ENCODE measurements around the gene CNTNAP2. TPM values are rescaled to one million over a fixed set of nuclear protein-coding genes. Genes with fewer than 3 reads are reported as not detected.

CNTNAP2 gene
- total and polyA plus RNA-seq, 2 donors from 2014 or later: 0.06 to 0.13 TPM

- no peaks in the 10 kb centered on the region for H3K36me3 ChIP-seq (ENCODE audit: control insufficient read depth in 2 of 3, insufficient read depth in 3 of 3, low read length in 3 of 3)
- FAIRE-seq: no peak
- intact Hi-C loops (cut with DNase I): no loop called here
Observed at GRCh38 chr7:147305827-147306226, 1189.2 kb downstream of the CNTNAP2 start.

GRCh38 chr7:147308539-147308938, 1191.9 kb downstream of the CNTNAP2 start:
- Histone ChIP-seq H3K27me3 (ENCODE audit: control insufficient read depth, insufficient read depth, low read length) (no peaks in the 10 kb centered on the region), H3K9me3 (ENCODE audit: control insufficient read depth in 2 of 3, insufficient read depth in 1 of 3, low read length in 3 of 3) (no peaks in the 10 kb centered on the region), H3K4me3 (ENCODE audit: low read length in 3 of 3) (no peak overlapping the region), H3K36me3 (ENCODE audit: control insufficient read depth in 2 of 3, insufficient read depth in 3 of 3, low read length in 3 of 3) (no peaks in the 10 kb centered on the region), H3K27ac (ENCODE audit: low read depth in 2 of 2, low read length in 2 of 2) (no peak overlapping the region), H3K9ac (ENCODE audit: low read length in 3 of 3) (no peak overlapping the region), H3K4me1 (ENCODE audit: control insufficient read depth in 2 of 3, insufficient read depth in 2 of 3, low read depth in 1 of 3, low read length in 3 of 3) (no peaks in the 10 kb centered on the region)
- FAIRE-seq (no peak), DNase-seq (peak in 1 of 5 donors; percentile 43)
- intact Hi-C loops (cut with DNase I): no loop called here
- no peak for TF ChIP-seq CTCF (IDR thresholded peaks at IDR 0.05; ENCODE audit: borderline replicate concordance, extremely low read depth, insufficient read depth)

More at GRCh38 chr7:147305827-147306226, 1189.2 kb downstream of the CNTNAP2 start:
- Histone ChIP-seq H3K27ac (ENCODE audit: low read depth in 2 of 2, low read length in 2 of 2) (no peak overlapping the region), H3K4me3 (ENCODE audit: low read length in 3 of 3) (no peak overlapping the region), H3K27me3 (ENCODE audit: control insufficient read depth, insufficient read depth, low read length) (no peaks in the 10 kb centered on the region), H3K4me1 (ENCODE audit: control insufficient read depth in 2 of 3, insufficient read depth in 2 of 3, low read depth in 1 of 3, low read length in 3 of 3) (no peaks in the 10 kb centered on the region), H3K9me3 (ENCODE audit: control insufficient read depth in 2 of 3, insufficient read depth in 1 of 3, low read length in 3 of 3) (no peaks in the 10 kb centered on the region), H3K9ac (ENCODE audit: low read length in 3 of 3) (no peak overlapping the region)
- no peak for TF ChIP-seq CTCF (IDR thresholded peaks at IDR 0.05; ENCODE audit: borderline replicate concordance, extremely low read depth, insufficient read depth)
- no peak for DNase-seq

GRCh38 chr7:147311336-147311735, 1194.7 kb downstream of the CNTNAP2 start:
- no peaks in the 10 kb centered on the region for H3K9me3 ChIP-seq (ENCODE audit: control insufficient read depth in 2 of 3, insufficient read depth in 1 of 3, low read length in 3 of 3)
- FAIRE-seq: no peak
- intact Hi-C loops (cut with DNase I): no loop called here

More at GRCh38 chr7:147311336-147311735, 1194.7 kb downstream of the CNTNAP2 start:
- Histone ChIP-seq H3K4me3 (ENCODE audit: low read length in 3 of 3) (no peak overlapping the region), H3K4me1 (ENCODE audit: control insufficient read depth in 2 of 3, insufficient read depth in 2 of 3, low read depth in 1 of 3, low read length in 3 of 3) (no peaks in the 10 kb centered on the region), H3K27ac (ENCODE audit: low read depth in 2 of 2, low read length in 2 of 2) (no peak overlapping the region), H3K36me3 (ENCODE audit: control insufficient read depth in 2 of 3, insufficient read depth in 3 of 3, low read length in 3 of 3) (no peaks in the 10 kb centered on the region), H3K27me3 (ENCODE audit: control insufficient read depth, insufficient read depth, low read length) (no peaks in the 10 kb centered on the region), H3K9ac (ENCODE audit: low read length in 3 of 3) (no peak overlapping the region)
- DNase-seq: no peak
- no peak for TF ChIP-seq CTCF (IDR thresholded peaks at IDR 0.05; ENCODE audit: borderline replicate concordance, extremely low read depth, insufficient read depth)
